ENCODE data around the gene ARHGAP19.
A peak's percentile ranks its signal among the peaks of the same experiment; 100 is the strongest.

The ARHGAP19 gene

GRCh38 chr10:97292097-97292861 is at the start of gene ARHGAP19:
Gene ARHGAP19, minus strand, starts transcription at chr10:97292637. Its CDS starts 10 bp downstream, at chr10:97292627.
- DNase-seq, result peak; percentile 68 to 98

DNA sequence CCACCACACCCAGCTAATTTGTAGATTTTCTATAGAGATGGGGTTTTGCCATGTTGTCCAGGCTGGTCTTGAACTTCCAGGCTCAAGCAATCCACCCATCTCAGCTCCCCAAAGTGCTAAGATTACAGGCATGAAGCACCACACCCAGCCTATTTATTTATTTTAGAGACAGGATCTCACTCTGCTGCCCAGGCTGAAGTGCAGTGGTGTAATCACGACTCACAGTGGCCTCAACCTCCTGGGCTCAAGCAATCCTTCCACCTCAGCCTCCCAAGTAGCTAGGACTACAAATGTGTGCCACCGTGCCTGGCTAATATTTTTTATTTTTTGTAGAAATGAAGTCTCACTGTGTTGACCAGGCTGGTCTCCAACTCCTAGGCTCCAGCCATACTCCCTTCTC is 49.0 kb upstream of the ARHGAP19 start:
- DNase-seq, result no peak

GRCh38 chr10:97338041-97338440 is 45.6 kb upstream of the ARHGAP19 start:
- no peak for DNase-seq

GRCh38 chr10:97336942-97337831 is 44.8 kb upstream of the ARHGAP19 start:
- no peak for DNase-seq

DNA sequence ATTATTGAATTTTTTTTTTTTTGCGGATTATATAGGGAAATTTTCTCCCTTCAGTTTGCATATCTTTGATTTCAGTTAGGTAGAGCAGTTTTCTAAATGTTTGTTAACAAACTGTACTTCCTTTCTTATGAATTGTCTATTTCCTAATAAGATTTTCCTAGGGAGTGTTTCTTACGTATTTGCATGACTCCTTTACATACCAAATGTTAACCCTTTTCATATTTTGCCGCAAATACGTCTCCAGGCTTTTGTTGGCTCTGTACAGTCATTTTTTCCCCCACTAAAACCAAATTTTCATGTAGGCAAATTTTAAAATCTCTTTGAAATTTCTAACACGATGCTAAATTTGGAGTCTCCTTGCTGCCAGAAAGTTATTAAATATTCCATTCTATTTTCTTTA is 44.0 kb upstream of the ARHGAP19 start:
- DNase-seq, result no peak

GRCh38 chr10:97336006-97336405 is 43.6 kb upstream of the ARHGAP19 start:
- no peak for DNase-seq

DNA sequence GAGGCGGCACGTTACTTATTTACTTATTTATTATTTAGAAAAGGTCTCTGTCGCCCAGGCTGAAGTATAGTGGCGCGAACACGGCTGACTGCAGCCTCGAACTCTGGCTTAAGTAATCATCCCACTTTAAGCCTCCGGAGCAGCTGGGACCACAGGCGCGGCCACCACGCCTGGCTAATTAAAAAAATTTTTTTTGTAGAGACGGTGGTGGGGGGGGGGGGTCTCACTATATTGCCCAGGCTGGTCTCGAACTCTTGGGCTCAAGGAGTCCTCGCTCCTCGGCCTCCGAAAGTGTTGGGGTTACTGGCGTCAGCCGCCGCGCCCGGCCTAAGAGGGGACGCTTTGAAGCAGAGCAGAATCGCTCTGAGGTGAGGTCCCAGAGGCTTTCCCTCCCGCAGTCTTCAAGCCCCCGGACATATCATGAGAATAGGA is 42.8 kb upstream of the ARHGAP19 start:
- no peak for DNase-seq

GRCh38 chr10:97334370-97335175 is 42.1 kb upstream of the ARHGAP19 start, which contains the start of gene FRAT2:
Gene FRAT2, minus strand, starts transcription at chr10:97334729. Its CDS starts 157 bp downstream, at chr10:97334572.
- peak; percentile 64 to 92 for DNase-seq

- peak; percentile 38 to 43 for DNase-seq
Measured at GRCh38 chr10:97333601-97334369, 41.3 kb upstream of the ARHGAP19 start.

- DNase-seq, result peak in 1 of 2 donors; percentile 43
Measured at GRCh38 chr10:97333351-97333600, 40.8 kb upstream of the ARHGAP19 start.

DNA sequence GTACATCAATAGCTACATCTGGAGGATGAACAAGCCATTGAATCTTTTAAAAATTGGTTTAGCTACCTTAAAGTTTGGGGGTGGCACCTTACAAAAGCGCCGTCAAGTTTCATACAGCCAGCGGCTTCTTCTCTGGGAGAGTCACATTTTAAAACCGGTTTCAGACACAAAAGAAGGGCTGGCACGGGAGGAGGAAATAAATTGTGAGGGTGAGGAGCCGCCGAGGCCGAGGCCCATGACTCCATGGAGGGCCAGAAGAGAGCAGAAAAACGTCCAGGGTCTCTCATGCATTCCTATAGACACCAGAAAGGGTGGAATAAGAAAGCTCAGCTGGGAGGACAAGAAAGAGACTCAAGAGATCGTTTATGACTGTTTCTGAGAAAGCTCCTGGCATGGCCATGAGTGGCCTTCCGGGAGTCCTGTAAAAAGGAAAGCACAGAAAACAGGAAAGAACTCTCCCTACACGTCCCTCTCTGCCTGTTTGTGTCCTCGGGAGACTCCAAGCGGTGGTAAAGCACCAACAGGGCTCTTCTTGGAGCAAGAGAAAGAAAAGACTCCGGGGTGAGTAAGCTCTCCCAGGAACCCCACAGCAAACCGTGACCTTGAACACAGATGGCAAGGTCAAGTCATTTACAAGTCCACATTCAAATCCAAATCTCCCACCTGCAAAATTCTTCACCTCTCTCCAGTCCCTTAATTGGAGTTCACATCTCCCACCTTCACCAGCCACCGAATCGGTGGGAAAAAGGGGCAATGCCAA is 40.3 kb upstream of the ARHGAP19 start:
- no peak for DNase-seq

DNA sequence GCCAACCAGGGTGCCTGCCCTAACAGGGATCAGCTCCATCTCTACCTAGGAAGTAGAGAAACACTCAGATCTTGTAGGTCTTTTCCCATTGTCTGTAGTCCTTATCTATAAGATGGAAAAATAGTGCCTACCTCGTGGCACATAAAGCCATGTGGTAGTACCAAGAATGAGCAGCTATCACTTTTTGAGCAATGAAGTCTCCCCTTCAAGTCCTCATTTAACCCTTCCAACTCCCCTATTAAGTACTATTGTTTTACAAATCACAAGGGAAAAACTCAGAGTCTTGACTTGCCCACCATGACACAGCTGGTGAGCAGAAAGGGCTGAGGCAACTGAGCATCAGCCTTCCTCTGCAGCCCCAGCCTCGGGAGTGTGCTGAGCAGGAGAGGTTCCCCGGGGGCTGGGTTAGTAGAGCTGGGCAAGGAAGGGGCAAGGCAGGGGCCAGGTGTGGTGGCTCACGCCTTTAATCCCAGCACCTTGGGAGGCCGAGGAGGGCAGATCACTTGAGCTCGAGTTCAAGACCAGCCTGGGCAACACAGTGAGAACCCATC is 38.8 kb upstream of the ARHGAP19 start:
- DNase-seq, result no peak

- no peak for DNase-seq
Measured at GRCh38 chr10:97329766-97330165, 37.3 kb upstream of the ARHGAP19 start.

- no peak for DNase-seq
Measured at GRCh38 chr10:97328646-97329453, 36.4 kb upstream of the ARHGAP19 start.

DNA sequence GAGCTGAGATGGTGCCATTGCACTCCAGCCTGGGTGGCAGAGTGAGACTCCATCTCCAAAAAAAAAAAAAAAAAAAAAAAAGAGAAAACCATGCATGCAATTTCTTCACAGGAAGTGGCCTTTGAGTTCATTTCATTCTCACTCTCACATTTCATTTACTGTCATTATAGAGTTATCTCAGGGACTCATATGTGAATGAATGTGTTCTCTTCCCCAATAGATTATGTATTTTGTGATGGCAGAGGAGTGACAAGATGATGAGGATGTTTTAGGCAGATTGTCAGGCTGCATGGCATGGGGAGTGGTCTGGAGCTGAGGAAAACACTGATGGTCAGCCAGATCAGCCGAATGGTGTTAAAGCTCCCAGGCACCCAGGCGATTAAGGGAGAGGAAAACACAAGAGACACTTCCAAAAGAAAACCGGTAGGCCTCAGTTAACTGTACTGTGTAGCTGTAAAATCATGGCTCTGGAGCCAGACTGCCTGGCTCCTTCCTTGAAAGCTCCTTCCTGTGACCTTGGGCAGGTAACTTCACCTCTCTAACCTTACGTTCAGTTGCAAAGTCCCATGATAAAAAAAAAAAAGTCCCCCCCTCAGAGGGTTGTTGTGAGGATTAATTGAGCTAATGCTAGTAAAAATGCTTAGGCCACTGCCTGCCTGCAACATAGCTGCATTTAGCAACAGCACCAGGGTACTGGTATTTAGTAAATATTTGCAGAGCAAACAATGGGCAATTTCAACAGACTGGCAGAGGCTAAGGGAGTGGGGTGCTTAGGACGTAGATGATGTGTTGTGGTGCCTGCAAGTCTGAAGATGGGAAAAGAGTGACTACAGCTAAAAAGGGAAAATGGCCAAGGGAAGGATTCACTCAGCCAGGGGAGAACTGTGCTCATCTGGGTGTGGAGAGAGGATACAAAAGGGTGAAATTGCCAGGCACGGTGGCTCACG is 35.2 kb upstream of the ARHGAP19 start:
- DNase-seq, result no peak

- DNase-seq, result no peak
Measured at GRCh38 chr10:97325754-97326153, 33.3 kb upstream of the ARHGAP19 start.

DNA sequence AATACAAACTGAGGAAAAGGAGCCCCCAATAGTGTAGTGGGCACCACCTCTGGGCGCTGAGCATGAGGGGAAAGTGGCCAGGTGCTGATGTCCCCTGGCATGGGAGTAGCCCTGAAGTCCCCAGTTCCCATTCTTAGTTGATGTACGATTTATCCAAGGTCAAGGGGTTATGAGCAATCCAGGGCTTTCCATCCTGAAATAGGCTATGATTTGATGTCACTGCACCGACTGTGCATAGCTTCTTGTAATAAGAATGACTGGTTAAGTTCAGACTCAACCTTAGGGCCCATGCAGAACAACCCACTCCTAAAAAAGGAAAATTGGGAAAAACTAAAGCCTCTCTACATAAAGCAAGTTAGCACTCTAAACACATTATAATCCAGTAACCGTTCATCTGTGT is 31.1 kb upstream of the ARHGAP19 start:
- no peak for DNase-seq

- no peak for DNase-seq
Measured at GRCh38 chr10:97321804-97322190, 29.4 kb upstream of the ARHGAP19 start.

Data from bone marrow (tissue), 2 donors.